Lower leg skin (tissue), 4 donors: ENCODE measurements around the gene PRR5. TPM values are rescaled to one million over a fixed set of nuclear protein-coding genes. Genes with fewer than 3 reads are reported as not detected.

ENCODE experiments used
- DNase-seq, 2 donors: peaks; one replicate each; pipeline ENCODE4 v3.0.0-alpha.2; 2019; ENCODE audit warnings: low spot score in 2 of 2
- H3K4me3 ChIP-seq: fragments of 200-600 bp; sonication (generic); 2 replicates; pipeline ENCODE4 v1.5.1; 2017; ENCODE audit warnings: mild to moderate bottlenecking, low read depth; ENCODE audit not compliant: poor library complexity, severe bottlenecking
- POLR2A ChIP-seq, 2 donors: fragments of 450-650 bp; IDR thresholded peaks; one replicate each; pipeline ENCODE4 v1.6.1; 2016 to 2017; ENCODE audit warnings: antibody characterized with exemption in 2 of 2, mild to moderate bottlenecking in 1 of 2, moderate library complexity in 1 of 2
- WGBS, 2 donors: methylation state at CpG; one replicate each; pipeline ENCODE4 v1.1.5; 2018; 5-methylcytosine and 5-hydroxymethylcytosine counted together
- intact Hi-C: fragments of 100-400 bp; cut with DNase I; formaldehyde crosslinking; loops from one replicate; pipeline ENCODE4 v1.15.0; 2023; ENCODE audit warnings: low total_unique reads
- total RNA-seq, 4 donors: library from RNA; depleted of rRNA; stranded (reverse); fragments of >200 nt; gene quantifications; one replicate each; pipeline ENCODE4 v1.1.0, GENCODE V29; 2016
- TF ChIP-seq, protein P1 (sequence below), 3 donors: fragments of 450-650 bp; IDR thresholded peaks; one replicate each; pipeline ENCODE4 v1.5.1; 2016; ENCODE audit warnings: antibody characterized with exemption in 3 of 3, mild to moderate bottlenecking in 3 of 3, moderate library complexity in 2 of 3

The PRR5 gene
- total RNA-seq, 4 donors from 2014 or later = 18.7 to 28.4 (median 19.6) TPM

- TF ChIP-seq POLR2A (IDR thresholded peaks at IDR 0.05) = no peak
- TF ChIP-seq, protein P1, sequence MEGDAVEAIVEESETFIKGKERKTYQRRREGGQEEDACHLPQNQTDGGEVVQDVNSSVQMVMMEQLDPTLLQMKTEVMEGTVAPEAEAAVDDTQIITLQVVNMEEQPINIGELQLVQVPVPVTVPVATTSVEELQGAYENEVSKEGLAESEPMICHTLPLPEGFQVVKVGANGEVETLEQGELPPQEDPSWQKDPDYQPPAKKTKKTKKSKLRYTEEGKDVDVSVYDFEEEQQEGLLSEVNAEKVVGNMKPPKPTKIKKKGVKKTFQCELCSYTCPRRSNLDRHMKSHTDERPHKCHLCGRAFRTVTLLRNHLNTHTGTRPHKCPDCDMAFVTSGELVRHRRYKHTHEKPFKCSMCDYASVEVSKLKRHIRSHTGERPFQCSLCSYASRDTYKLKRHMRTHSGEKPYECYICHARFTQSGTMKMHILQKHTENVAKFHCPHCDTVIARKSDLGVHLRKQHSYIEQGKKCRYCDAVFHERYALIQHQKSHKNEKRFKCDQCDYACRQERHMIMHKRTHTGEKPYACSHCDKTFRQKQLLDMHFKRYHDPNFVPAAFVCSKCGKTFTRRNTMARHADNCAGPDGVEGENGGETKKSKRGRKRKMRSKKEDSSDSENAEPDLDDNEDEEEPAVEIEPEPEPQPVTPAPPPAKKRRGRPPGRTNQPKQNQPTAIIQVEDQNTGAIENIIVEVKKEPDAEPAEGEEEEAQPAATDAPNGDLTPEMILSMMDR (IDR thresholded peaks at IDR 0.05) = no peak
- H3K4me3 ChIP-seq = no peak overlapping the region
- 85 to 98% methylated on average over 4 to 10 of the region's 10 CpGs for WGBS, 2 donors
- intact Hi-C loops = no loop called here
- DNase-seq = no peak
These were observed 5.2 kb downstream of the PRR5 start for GRCh38 chr22:44707178-44707577.

- no peak for DNase-seq
- WGBS, 2 donors = 93 to 97% methylated on average over 11 of the region's 11 CpGs
- H3K4me3 ChIP-seq = no peak overlapping the region
- intact Hi-C loops = no loop called here
- TF ChIP-seq, protein P1 (IDR thresholded peaks at IDR 0.05) = no peak
- no peak for TF ChIP-seq POLR2A (IDR thresholded peaks at IDR 0.05)
These were observed 5.7 kb downstream of the PRR5 start for GRCh38 chr22:44707752-44708151.

DNA sequence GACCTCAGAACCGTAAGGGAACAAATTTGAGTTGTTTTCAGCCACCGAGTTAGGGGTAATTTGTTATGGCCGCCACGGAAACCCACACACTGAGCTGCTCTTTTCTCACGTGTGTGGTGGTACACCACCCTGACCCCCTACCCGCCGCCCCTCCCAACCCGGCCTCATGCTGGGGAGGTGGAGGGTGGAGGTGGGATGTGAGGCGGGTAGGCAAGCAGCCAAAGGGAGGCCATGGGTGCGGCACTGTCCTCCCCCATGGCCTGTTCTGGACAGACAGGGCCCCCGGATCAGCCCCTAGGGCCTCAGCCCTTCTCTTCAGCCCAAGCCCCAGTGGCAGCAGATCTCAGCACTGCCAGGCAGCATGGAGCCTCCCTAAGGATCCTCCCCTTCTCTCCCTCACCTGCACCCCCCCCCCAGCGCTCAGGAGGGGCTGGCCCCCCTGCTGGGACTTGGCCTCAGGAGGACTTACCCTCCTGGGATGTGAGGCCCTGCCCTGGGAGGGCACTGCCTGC lies 7.9 kb downstream of the PRR5 start:
- no peak overlapping the region for H3K4me3 ChIP-seq
- intact Hi-C loops = no loop called here
- WGBS, 2 donors = 89 to 94% methylated on average over 11 of the region's 12 CpGs
- TF ChIP-seq, protein P1 (IDR thresholded peaks at IDR 0.05) = no peak
- TF ChIP-seq POLR2A (IDR thresholded peaks at IDR 0.05) = no peak
- DNase-seq = no peak

DNA sequence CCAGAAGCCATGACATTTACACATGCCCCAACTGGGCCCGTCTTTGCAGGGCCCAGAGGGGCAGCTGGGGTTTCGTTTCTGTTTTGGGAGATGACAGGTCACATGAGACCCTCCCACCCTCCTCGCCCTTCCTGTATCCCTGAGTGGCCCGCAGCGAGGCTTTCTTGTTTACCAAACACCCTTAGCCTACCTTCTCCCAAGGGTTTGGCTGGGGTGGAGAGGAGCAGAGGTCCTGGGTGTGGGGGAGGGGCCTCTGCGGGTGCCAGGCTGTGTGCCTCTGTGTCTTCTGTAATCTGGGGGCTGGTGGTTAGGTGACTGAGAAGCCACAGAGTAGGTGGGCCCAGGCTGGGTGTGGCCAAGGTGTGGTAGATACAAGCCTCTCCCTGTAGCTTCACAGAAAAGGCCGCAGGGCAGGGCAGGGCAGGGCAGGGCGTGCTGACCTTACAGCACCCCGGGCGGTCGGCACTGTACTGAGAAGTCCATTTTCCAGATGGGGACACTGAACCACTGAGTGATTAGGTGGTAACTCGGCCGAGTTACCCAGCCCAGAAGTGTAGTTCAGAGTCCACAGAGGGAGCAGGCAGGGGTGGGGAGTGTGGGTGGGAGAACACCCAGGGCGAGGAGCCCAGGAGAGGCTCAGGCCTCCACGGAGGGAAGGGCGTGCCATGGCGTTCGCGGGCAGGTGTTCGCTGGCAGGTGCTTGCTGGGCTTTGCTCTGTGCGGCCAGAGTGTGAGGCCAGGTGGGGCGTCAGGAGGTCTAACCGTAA lies 8.7 kb downstream of the PRR5 start:
- DNase-seq = no peak
- WGBS, 2 donors = 43 to 53% methylated on average over 18 to 23 of the region's 23 CpGs
- intact Hi-C loops = no loop called here

GRCh38 chr22:44711241-44711560 lies 9.2 kb downstream of the PRR5 start:
- intact Hi-C loops = no loop called here
- H3K4me3 ChIP-seq = no peak overlapping the region
- WGBS, 2 donors = 49 to 66% methylated on average over 4 of the region's 4 CpGs
- DNase-seq = no peak
- TF ChIP-seq, protein P1 (IDR thresholded peaks at IDR 0.05) = no peak
- no peak for TF ChIP-seq POLR2A (IDR thresholded peaks at IDR 0.05)

More for the DNA sequence above, 8.7 kb downstream of the PRR5 start:
- no peak overlapping the region for H3K4me3 ChIP-seq
- no peak for TF ChIP-seq POLR2A (IDR thresholded peaks at IDR 0.05)
- TF ChIP-seq, protein P1 (IDR thresholded peaks at IDR 0.05) = no peak
